Astrocyte of the spinal cord (primary cell): Measurements from ENCODE around the gene NOC3L.

Experiments
- DNase-seq: peaks from one replicate; pipeline ENCODE4 v3.0.0; 2011; ENCODE audit warnings: low read depth, low spot score
- H3K4me3 ChIP-seq: 2 replicates; pipeline ENCODE4 v1.5.1; 2011; ENCODE audit warnings: low read depth, mild to moderate bottlenecking, low read length, moderate library complexity
- CTCF ChIP-seq: IDR thresholded peaks from 2 replicates; pipeline ENCODE4 v1.5.1; 2012; ENCODE audit warnings: low read depth, mild to moderate bottlenecking, low read length, inconsistent platforms
- in situ Hi-C: cut with HindIII; loops from 2 replicates; pipeline ENCODE4 v1.10.0; 2017; ENCODE audit warnings: low sequenced_read_pairs

Gene NOC3L

DNA sequence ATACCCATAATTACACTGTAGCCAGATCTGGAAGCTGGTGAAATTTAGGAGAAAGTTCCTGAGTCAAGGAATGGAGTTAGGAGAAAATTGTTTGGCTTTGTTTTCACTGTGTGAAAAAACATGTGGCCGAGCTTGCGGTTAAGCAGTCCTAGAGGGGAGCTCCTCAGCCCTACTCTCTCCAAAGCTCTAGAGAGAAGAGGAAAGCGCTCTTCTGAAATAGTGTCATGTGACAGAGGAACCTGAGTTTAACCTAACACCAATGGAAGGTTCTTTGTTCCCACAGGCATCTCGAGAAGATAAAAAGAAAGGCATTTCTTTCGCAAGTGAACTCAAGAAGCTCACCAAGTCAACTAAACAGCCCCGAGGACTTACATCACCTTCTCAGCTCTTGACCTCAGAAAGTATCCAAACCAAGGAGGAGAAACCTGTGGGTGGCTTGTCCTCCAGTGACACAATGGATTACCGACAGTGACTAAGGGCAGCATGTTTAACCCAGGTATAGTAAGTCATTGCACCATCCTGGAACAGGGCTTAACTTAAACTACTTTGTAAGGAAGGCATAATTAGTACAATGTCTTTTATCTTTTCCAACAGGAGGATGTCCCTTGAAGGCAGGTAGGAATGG is 38.0 kb downstream of the NOC3L start:
- DNase-seq: no peak
- in situ Hi-C loops: no loop called here
- no peak for TF ChIP-seq CTCF
- H3K4me3 ChIP-seq: no peak overlapping the region

DNA sequence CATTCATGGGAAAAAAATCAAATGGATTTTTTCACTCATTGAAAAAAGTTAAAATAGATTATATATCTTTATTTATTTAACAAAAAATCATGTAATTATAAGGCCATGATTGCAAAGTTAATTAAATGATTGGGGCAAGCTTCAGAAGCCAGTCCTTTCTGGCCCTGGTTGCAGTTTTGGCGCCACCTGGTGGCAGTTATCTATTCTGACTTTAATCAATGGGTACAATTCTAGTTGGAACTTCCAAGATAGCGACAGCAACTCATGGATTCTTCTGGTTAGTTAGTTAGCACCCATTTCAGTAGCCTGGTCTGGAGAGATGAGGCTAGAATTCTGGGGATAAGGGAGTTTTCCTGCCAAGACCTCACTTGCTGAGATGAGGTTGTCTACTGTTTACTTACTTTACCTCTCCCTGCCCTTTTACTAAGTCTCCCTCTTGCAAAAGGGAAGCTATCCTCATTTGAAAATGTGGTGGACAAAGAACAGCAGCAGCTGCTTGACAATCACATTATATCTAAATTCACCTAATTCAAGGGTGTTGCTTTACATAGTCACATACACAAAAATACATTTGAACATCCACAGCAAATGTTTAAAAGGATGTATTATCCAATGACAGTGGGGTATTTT is 42.3 kb downstream of the NOC3L start:
- peak; percentile 69 for DNase-seq
- no peak overlapping the region for H3K4me3 ChIP-seq
- in situ Hi-C loops: no loop called here
- peak; percentile 73 for TF ChIP-seq CTCF

DNA sequence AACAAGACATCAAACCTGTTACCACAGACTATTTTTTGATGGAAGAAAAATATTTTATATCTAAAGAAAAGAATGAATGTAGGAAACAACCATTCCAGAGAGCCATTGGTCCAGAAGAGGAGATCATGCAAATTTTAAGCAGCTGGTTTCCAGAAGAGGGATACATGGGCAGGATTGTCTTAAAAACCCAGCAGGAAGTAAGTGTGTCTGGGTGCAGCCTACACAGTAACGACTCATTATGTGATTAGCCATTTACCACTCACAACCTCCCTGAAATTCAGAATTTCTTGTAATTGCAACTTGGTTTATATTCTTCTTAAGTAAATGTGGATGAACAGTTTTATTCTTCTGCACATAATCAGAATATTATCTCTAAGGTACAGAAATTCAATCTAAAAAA is 46.2 kb downstream of the NOC3L start:
- no peak for TF ChIP-seq CTCF
- in situ Hi-C loops: no loop called here
- H3K4me3 ChIP-seq: no peak overlapping the region
- DNase-seq: no peak

GRCh38 chr10:94315975-94316464 is 46.7 kb downstream of the NOC3L start:
- DNase-seq: peak; percentile 76
- in situ Hi-C loops: no loop called here
- no peak overlapping the region for H3K4me3 ChIP-seq
- no peak for TF ChIP-seq CTCF

GRCh38 chr10:94315024-94315451 is 47.7 kb downstream of the NOC3L start:
- DNase-seq: peak; percentile 48
- in situ Hi-C loops: no loop called here
- H3K4me3 ChIP-seq: no peak overlapping the region
- TF ChIP-seq CTCF: no peak

- no peak overlapping the region for H3K4me3 ChIP-seq
- DNase-seq: no peak
- in situ Hi-C loops: no loop called here
- no peak for TF ChIP-seq CTCF
Observed at GRCh38 chr10:94310369-94310768, 52.4 kb downstream of the NOC3L start.
